GM23338 (cell line): ENCODE measurements around the gene MRPS22. TPM values are rescaled to one million over a fixed set of nuclear protein-coding genes. Genes with fewer than 3 reads are reported as not detected.

Source experiments
- ATAC-seq: fragments of 200-7000 bp; cut with Tn5 transposase; 3 replicates; pipeline ENCODE4 v1.9.1; 2020
- DNase-seq: peaks from one replicate; pipeline ENCODE4 v3.0.0-alpha.2; 2015; ENCODE audit warnings: low spot score
- H2AFZ ChIP-seq: fragments of 200-600 bp; sonication (generic); 2 replicates; pipeline ENCODE4 v1.8.0; 2016; ENCODE audit warnings: antibody characterized with exemption, mild to moderate bottlenecking, moderate library complexity
- H3F3A ChIP-seq: fragments of 200-600 bp; sonication (generic); replicated peaks from 2 replicates; pipeline ENCODE4 v1.8.0; 2017; ENCODE audit warnings: antibody characterized with exemption, mixed run types, low read depth
- H3K27ac ChIP-seq: fragments of 200-600 bp; sonication (generic); 2 replicates; pipeline ENCODE4 v1.6.1; 2016; ENCODE audit warnings: low read depth
- H3K27me3 ChIP-seq: fragments of 200-600 bp; sonication (generic); 2 replicates; pipeline ENCODE4 v1.8.0; 2016; ENCODE audit warnings: mild to moderate bottlenecking, mixed run types, moderate library complexity; ENCODE audit not compliant: insufficient read depth
- H3K36me3 ChIP-seq: fragments of 200-600 bp; sonication (generic); 2 replicates; pipeline ENCODE4 v1.8.0; 2016; ENCODE audit warnings: mild to moderate bottlenecking; ENCODE audit not compliant: insufficient read depth
- H3K4me1 ChIP-seq: fragments of 200-600 bp; sonication (generic); 2 replicates; pipeline ENCODE4 v1.8.0; 2016; ENCODE audit warnings: mild to moderate bottlenecking, moderate library complexity; ENCODE audit not compliant: insufficient read depth
- H3K4me2 ChIP-seq: fragments of 200-600 bp; sonication (generic); 2 replicates; pipeline ENCODE4 v1.7.1; 2017; ENCODE audit warnings: mixed run types
- H3K4me3 ChIP-seq: fragments of 200-600 bp; sonication (generic); 2 replicates; pipeline ENCODE4 v1.6.1; 2016; ENCODE audit warnings: mixed run types
- H3K79me2 ChIP-seq: fragments of 200-600 bp; sonication (generic); replicated peaks from 2 replicates; pipeline ENCODE4 v1.8.0; 2017; ENCODE audit warnings: mild to moderate bottlenecking; ENCODE audit not compliant: insufficient read depth
- H3K9me2 ChIP-seq: fragments of 200-600 bp; sonication (generic); 2 replicates; pipeline ENCODE4 v1.8.0; 2017; ENCODE audit not compliant: insufficient read depth
- H4K20me1 ChIP-seq: fragments of 200-600 bp; sonication (generic); replicated peaks from 2 replicates; pipeline ENCODE4 v1.8.0; 2017; ENCODE audit warnings: mild to moderate bottlenecking; ENCODE audit not compliant: insufficient read depth
- H3K27ac Mint-ChIP-seq: 2 replicates; pipeline ENCODE4 v1.8.0; 2020; ENCODE audit warnings: inconsistent platforms, mild to moderate bottlenecking, moderate library complexity, mixed read lengths
- H3K27me3 Mint-ChIP-seq: 3 replicates; pipeline ENCODE4 v1.8.0; 2022; ENCODE audit warnings: low read depth, mild to moderate bottlenecking, moderate library complexity, mixed read lengths, inconsistent platforms; ENCODE audit not compliant: insufficient read depth, poor library complexity
- H3K36me3 Mint-ChIP-seq: 3 replicates; pipeline ENCODE4 v1.8.0; 2021; ENCODE audit warnings: low read depth, mild to moderate bottlenecking, inconsistent platforms, moderate library complexity, mixed read lengths
- H3K4me1 Mint-ChIP-seq: 3 replicates; pipeline ENCODE4 v1.8.0; 2020; ENCODE audit warnings: mild to moderate bottlenecking, inconsistent platforms, mixed read lengths
- H3K4me3 Mint-ChIP-seq: 3 replicates; pipeline ENCODE4 v1.8.0; 2021; ENCODE audit warnings: moderate library complexity, mild to moderate bottlenecking, inconsistent platforms, mixed read lengths
- H3K9me3 Mint-ChIP-seq: 3 replicates; pipeline ENCODE4 v1.8.0; 2020; ENCODE audit warnings: moderate library complexity, mild to moderate bottlenecking, inconsistent platforms, mixed read lengths
- CREB1 ChIP-seq: fragments of 250-450 bp; sonication (Bioruptor Pico); IDR thresholded peaks from 2 replicates; pipeline ENCODE4 v1.5.0; 2020; ENCODE audit warnings: low read depth, mild to moderate bottlenecking, moderate library complexity
- NANOG ChIP-seq: IDR thresholded peaks from 2 replicates; pipeline ENCODE4 v1.6.1; 2016; ENCODE audit warnings: antibody characterized with exemption, borderline replicate concordance
- POLR2AphosphoS5 ChIP-seq: IDR thresholded peaks from 2 replicates; pipeline ENCODE4 v1.6.1; 2016; ENCODE audit warnings: antibody characterized with exemption, low read depth
- ZNF462 ChIP-seq: fragments of 250-450 bp; sonication (Bioruptor Pico); IDR thresholded peaks from 2 replicates; pipeline ENCODE4 v1.5.0; 2020; ENCODE audit warnings: mild to moderate bottlenecking, moderate library complexity
- polyA plus RNA-seq: library from polyadenylated mRNA; unstranded; fragments of >200 nt; fragmentation: Nextera tagmentation; extraction: Ambion mirVana; gene quantifications from 2 replicates; pipeline ENCODE4 v1.2.1, GENCODE V29; 2016
- total RNA-seq: library from RNA; depleted of rRNA; stranded (reverse); fragments of >200 nt; shearing (Covaris generic); gene quantifications from 2 replicates; pipeline ENCODE4 v1.2.3, GENCODE V29; 2014
- TF ChIP-seq, protein P1 (sequence below), 2 experiments: fragments of 200-600 bp in 1 of 2; sonication (generic) in 1 of 2; conservative IDR thresholded peaks; 2 replicates each; pipeline versions ENCODE4 v1.5.1 to v1.6.1; 2016 to 2017; ENCODE audit warnings: antibody characterized with exemption in 2 of 2, low read depth in 2 of 2, mild to moderate bottlenecking in 2 of 2, moderate library complexity in 1 of 2
- TF ChIP-seq, protein P2 (sequence below): IDR thresholded peaks from 2 replicates; pipeline ENCODE4 v1.6.1; 2016; ENCODE audit warnings: antibody characterized with exemption

MRPS22 gene
- total and polyA plus RNA-seq, 2 experiments from 2014 or later, result 58.4 to 65.6 TPM

- no peak for TF ChIP-seq ZNF462
- no peak for TF ChIP-seq CREB1 (CRISPR knock-in tag)
- no peak for TF ChIP-seq NANOG
- TF ChIP-seq, protein P1, sequence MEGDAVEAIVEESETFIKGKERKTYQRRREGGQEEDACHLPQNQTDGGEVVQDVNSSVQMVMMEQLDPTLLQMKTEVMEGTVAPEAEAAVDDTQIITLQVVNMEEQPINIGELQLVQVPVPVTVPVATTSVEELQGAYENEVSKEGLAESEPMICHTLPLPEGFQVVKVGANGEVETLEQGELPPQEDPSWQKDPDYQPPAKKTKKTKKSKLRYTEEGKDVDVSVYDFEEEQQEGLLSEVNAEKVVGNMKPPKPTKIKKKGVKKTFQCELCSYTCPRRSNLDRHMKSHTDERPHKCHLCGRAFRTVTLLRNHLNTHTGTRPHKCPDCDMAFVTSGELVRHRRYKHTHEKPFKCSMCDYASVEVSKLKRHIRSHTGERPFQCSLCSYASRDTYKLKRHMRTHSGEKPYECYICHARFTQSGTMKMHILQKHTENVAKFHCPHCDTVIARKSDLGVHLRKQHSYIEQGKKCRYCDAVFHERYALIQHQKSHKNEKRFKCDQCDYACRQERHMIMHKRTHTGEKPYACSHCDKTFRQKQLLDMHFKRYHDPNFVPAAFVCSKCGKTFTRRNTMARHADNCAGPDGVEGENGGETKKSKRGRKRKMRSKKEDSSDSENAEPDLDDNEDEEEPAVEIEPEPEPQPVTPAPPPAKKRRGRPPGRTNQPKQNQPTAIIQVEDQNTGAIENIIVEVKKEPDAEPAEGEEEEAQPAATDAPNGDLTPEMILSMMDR (conservative IDR thresholded peaks at IDR 0.05; ENCODE audit: low read depth in 2 of 2), result no peak
These were observed 15.5 kb upstream of the MRPS22 start (continued) for GRCh38 chr3:139328356-139328755.

DNA sequence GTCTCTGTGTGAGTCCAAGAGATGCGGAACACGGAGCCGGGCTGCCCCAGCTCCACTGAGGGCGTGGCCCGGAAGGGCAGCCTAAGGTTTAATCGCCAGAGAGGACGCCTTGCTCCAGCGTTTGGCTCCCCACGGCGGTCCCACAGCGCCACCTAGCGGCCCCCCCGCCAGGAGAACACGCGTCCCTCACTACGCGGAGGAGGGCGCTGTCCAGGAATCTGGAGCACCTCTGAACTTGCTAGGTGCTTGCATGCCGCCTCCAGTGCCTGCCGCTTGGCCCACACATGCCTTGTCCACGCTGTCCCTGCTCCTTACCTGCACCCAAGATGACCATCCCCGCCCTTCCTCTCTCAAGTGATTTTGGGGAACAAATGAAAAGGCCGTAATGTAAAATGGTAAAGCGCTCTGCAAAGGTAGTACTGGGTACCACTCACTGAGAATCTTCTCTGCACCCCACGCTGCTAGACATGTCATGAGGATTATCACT lies 14.4 kb upstream of the MRPS22 start:
- Histone ChIP-seq H3K27ac (no peak overlapping the region), H3K4me3 (peak overlapping the region; percentile 44), H4K20me1 (no peaks in the 10 kb centered on the region), H3K4me1 (peaks cover 4% of the 10 kb centered on the region; the same call in 1 of the 2 replicates), H3K79me2 (no peaks in the 10 kb centered on the region), H3K9me2 (no peaks in the 10 kb centered on the region), H3K36me3 (no peaks in the 10 kb centered on the region), H3K4me2 (peak overlapping the region; percentile 71), H3K27me3 (peaks cover 14% of the 10 kb centered on the region; the same call in 1 of the 2 replicates), H2AFZ (peak overlapping the region; percentile 97), H3F3A (no peaks in the 10 kb centered on the region)
- no peaks in the 10 kb centered on the region for H3K9me3 Mint-ChIP-seq
- ATAC-seq (peak; percentile 99), DNase-seq (peak; percentile 94)
- no peak overlapping the region for H3K27ac Mint-ChIP-seq
- H3K4me3 Mint-ChIP-seq, result peak overlapping the region; percentile 66
- peaks cover 2% of the 10 kb centered on the region; the same call in 1 of the 3 replicates for H3K4me1 Mint-ChIP-seq
- no peaks in the 10 kb centered on the region for H3K36me3 Mint-ChIP-seq
- H3K27me3 Mint-ChIP-seq, result peaks cover 12% of the 10 kb centered on the region
- TF ChIP-seq POLR2AphosphoS5, result no peak
- TF ChIP-seq, protein P2, sequence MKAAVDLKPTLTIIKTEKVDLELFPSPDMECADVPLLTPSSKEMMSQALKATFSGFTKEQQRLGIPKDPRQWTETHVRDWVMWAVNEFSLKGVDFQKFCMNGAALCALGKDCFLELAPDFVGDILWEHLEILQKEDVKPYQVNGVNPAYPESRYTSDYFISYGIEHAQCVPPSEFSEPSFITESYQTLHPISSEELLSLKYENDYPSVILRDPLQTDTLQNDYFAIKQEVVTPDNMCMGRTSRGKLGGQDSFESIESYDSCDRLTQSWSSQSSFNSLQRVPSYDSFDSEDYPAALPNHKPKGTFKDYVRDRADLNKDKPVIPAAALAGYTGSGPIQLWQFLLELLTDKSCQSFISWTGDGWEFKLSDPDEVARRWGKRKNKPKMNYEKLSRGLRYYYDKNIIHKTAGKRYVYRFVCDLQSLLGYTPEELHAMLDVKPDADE, result no peak
- TF ChIP-seq, protein P1 (conservative IDR thresholded peaks at IDR 0.05; ENCODE audit: low read depth in 2 of 2), result peak; percentile 90 to 100
